Stimulated activated CD4-positive, alpha-beta T cell treated with anti-CD3 and anti-CD28 coated beads, Interleukin-1b, Interleukin-23, amount 100 ng/mL, for 48 hours (primary cell): ENCODE results near the gene FHIT.
"Not testable (repeated sequence)": the region's sequence is repeated elsewhere in the genome, so short reads cannot be mapped to it uniquely, and the experiment has no call there.

Source experiments
- DNase-seq: peaks from one replicate; pipeline ENCODE4 v3.0.0-alpha.2; 2020

Gene FHIT

GRCh38 chr3:61226166-61226686 lies 25.0 kb downstream of the FHIT start:
- no peak for DNase-seq

GRCh38 chr3:61224823-61225222 lies 26.4 kb downstream of the FHIT start:
- no peak for DNase-seq

- no peak for DNase-seq
Observed at GRCh38 chr3:61223451-61223850, 27.8 kb downstream of the FHIT start.

- no peak for DNase-seq
Observed at GRCh38 chr3:61222467-61222866, 28.8 kb downstream of the FHIT start.

GRCh38 chr3:61221759-61222362 lies 29.4 kb downstream of the FHIT start:
- no peak for DNase-seq

GRCh38 chr3:61218504-61218903 lies 32.7 kb downstream of the FHIT start:
- DNase-seq: no peak

GRCh38 chr3:61216171-61216570 lies 35.1 kb downstream of the FHIT start:
- DNase-seq: not testable (repeated sequence)

GRCh38 chr3:61202086-61202485 lies 49.2 kb downstream of the FHIT start:
- no peak for DNase-seq

GRCh38 chr3:61201071-61201470 lies 50.2 kb downstream of the FHIT start:
- DNase-seq: no peak

- no peak for DNase-seq
Observed at GRCh38 chr3:61200270-61200669, 51.0 kb downstream of the FHIT start.

GRCh38 chr3:61199843-61200242 lies 51.4 kb downstream of the FHIT start:
- DNase-seq: no peak

- DNase-seq: no peak
Observed at GRCh38 chr3:61194892-61195538, 56.2 kb downstream of the FHIT start.

- DNase-seq: no peak
Observed at GRCh38 chr3:61192222-61192621, 59.0 kb downstream of the FHIT start.

- not testable (repeated sequence) for DNase-seq
Observed at GRCh38 chr3:61190205-61190604, 61.0 kb downstream of the FHIT start.

GRCh38 chr3:61186030-61186429 lies 65.2 kb downstream of the FHIT start:
- DNase-seq: no peak

GRCh38 chr3:61184956-61185355 lies 66.3 kb downstream of the FHIT start:
- DNase-seq: no peak

- DNase-seq: no peak
Observed at GRCh38 chr3:61182662-61183061, 68.6 kb downstream of the FHIT start.

GRCh38 chr3:61181874-61182273 lies 69.4 kb downstream of the FHIT start:
- DNase-seq: no peak

GRCh38 chr3:61180206-61180605 lies 71.0 kb downstream of the FHIT start:
- DNase-seq: no peak

- DNase-seq: no peak
Observed at GRCh38 chr3:61178167-61178566, 73.1 kb downstream of the FHIT start.

GRCh38 chr3:61177450-61177849 lies 73.8 kb downstream of the FHIT start:
- DNase-seq: no peak

GRCh38 chr3:61173676-61174075 lies 77.6 kb downstream of the FHIT start:
- no peak for DNase-seq

- DNase-seq: no peak
Observed at GRCh38 chr3:61172684-61173083, 78.6 kb downstream of the FHIT start.

- DNase-seq: no peak
Observed at GRCh38 chr3:61172203-61172602, 79.0 kb downstream of the FHIT start.
